Thyroid gland (tissue), 4 donors: ENCODE measurements around the gene KCNAB1.

Source experiments
- POLR2A ChIP-seq, 2 donors: fragments of 450-650 bp; IDR thresholded peaks; one replicate each; pipeline ENCODE4 v1.6.1; 2017; ENCODE audit warnings: antibody characterized with exemption in 2 of 2, mild to moderate bottlenecking in 2 of 2, moderate library complexity in 1 of 2
- TF ChIP-seq, protein P1 (sequence below), 6 experiments: fragments of 200-600 bp in 3 of 6; fragments of 450-650 bp in 3 of 6; sonication (generic) in 3 of 6; IDR thresholded peaks; one replicate each; pipeline ENCODE4 v1.5.1; 2016 to 2019; ENCODE audit warnings: antibody characterized with exemption in 6 of 6, mild to moderate bottlenecking in 2 of 6, inconsistent platforms in 1 of 6, moderate library complexity in 1 of 6

DNA sequence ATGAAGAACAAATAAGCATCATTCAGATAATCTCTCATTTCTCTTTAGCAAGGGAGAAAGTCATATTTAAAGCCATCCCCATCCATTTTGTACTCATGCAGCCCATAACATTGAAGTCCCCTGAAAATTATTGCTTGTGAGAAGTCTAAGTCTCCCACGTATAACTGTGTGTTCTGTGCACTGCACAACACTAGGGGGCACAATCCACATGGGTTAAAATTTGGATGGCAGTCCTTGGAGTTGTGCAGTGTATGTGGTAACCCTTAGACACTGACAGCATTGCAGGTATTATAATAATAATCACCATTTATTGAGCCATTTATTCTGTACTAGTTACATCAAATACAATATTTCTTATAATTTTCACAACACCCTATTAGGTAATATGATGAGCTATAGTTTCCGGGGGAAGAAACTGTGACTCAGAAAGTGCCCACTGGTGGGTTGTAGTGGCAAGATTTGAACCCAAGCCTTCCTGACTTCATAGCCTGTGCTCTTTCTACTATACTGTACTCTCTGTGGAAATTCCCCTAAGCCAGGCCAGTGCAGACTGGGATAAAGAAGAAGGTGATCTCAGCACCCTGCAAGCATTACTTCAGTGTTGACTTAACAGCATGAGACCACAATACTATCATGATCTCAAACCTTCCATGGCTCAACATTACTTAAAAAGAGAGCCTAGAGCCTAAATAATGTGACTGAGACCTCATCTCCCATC is 15.7 kb downstream of the KCNAB1 start:
- TF ChIP-seq, protein P1, sequence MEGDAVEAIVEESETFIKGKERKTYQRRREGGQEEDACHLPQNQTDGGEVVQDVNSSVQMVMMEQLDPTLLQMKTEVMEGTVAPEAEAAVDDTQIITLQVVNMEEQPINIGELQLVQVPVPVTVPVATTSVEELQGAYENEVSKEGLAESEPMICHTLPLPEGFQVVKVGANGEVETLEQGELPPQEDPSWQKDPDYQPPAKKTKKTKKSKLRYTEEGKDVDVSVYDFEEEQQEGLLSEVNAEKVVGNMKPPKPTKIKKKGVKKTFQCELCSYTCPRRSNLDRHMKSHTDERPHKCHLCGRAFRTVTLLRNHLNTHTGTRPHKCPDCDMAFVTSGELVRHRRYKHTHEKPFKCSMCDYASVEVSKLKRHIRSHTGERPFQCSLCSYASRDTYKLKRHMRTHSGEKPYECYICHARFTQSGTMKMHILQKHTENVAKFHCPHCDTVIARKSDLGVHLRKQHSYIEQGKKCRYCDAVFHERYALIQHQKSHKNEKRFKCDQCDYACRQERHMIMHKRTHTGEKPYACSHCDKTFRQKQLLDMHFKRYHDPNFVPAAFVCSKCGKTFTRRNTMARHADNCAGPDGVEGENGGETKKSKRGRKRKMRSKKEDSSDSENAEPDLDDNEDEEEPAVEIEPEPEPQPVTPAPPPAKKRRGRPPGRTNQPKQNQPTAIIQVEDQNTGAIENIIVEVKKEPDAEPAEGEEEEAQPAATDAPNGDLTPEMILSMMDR (IDR thresholded peaks at IDR 0.05) = no peak
- TF ChIP-seq POLR2A (IDR thresholded peaks at IDR 0.05) = no peak
